GM19372 (cell line): ENCODE results near the gene HACD4.
"Not testable (repeated sequence)": the region's sequence is repeated elsewhere in the genome, so short reads cannot be mapped to it uniquely, and the experiment has no call there.

Experiments
- ATAC-seq: cut with Tn5 transposase; IDR thresholded peaks from one replicate; pipeline ENCODE4 v1.9.1; 2021; ENCODE audit warnings: mild to moderate bottlenecking, low read depth, moderate library complexity; ENCODE audit not compliant: unreplicated experiment

HACD4 gene

DNA sequence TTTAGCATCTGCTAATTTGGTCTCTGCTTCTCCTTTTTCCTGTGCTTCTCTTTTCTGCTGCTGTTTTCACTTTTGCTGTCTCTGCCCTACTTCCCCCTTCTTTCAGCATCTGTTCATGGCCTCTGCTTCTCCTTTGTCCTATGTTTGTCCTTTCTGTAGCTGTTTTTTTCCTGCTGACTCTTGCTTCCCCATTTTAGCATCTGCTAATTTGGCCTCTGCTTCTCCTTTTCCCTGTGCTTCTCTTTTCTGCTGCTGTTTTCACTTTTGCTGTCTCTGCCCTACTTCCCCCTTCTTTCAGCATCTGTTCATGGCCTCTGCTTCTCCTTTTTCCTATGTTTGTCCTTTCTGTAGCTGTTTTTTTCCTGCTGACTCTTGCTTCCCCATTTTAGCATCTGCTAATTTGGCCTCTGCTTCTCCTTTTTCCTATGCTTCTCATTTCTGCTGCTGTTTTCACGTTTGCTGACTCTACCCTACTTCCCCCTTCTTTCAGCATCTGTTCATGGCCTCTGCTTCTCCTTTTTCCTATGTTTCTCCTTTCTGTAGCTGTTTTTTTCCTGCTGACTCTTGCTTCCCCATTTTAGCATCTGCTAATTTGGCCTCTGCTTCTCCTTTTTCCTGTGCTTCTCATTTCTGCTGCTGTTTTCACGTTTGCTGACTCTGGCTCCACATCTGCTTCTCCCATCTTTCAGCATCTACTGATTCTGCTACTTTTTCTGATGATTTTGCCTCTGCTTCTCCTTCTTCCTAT is 57.1 kb downstream of the HACD4 start:
- not testable (repeated sequence) for ATAC-seq

DNA sequence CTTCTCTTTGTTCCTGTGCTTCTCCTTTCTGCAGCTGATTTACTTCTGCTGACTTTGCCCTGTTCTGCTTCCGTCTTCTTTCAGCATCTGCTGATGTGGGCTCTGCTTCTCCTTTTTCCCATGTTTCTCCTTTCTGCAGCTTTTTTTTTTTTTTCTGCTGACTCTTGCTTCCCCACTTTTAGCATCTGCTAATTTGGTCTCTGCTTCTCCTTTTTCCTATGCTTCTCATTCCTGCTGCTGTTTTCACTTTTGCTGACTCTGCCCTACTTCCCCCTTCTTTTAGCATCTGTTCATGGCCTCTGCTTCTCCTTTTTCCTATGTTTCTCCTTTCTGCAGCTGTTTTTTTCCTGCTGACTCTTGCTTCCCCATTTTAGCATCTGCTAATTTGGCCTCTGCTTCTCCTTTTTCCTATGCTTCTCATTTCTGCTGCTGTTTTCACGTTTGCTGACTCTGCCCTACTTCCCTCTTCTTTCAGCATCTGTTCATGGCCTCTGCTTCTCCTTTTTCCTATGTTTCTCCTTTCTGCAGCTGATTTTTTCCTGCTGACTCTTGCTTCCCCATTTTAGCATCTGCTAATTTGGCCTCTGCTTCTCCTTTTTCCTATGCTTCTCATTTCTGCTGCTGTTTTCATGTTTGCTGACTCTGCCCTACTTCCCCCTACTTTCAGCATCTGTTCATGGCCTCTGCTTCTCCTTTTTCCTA is 58.0 kb downstream of the HACD4 start:
- not testable (repeated sequence) for ATAC-seq

DNA sequence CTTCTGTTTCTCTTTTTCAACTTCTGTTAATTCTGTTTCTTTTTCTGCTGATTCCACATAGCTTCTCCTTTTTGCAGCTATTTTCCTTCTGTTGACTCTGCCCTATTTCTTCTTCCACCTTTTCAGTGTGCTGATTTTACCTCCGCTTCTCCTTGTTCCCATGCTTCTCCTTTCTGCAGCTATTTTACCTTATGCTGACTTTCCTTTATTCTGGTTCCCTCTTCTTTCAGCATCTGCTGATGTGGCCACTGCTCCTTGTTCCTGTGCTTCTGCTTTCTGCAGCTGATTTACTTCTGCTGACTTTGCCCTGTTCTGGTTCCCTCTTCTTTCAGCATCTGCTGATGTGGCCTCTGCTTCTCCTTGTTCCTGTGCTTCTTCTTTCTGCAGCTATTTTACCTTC is 58.8 kb downstream of the HACD4 start:
- ATAC-seq = no peak

DNA sequence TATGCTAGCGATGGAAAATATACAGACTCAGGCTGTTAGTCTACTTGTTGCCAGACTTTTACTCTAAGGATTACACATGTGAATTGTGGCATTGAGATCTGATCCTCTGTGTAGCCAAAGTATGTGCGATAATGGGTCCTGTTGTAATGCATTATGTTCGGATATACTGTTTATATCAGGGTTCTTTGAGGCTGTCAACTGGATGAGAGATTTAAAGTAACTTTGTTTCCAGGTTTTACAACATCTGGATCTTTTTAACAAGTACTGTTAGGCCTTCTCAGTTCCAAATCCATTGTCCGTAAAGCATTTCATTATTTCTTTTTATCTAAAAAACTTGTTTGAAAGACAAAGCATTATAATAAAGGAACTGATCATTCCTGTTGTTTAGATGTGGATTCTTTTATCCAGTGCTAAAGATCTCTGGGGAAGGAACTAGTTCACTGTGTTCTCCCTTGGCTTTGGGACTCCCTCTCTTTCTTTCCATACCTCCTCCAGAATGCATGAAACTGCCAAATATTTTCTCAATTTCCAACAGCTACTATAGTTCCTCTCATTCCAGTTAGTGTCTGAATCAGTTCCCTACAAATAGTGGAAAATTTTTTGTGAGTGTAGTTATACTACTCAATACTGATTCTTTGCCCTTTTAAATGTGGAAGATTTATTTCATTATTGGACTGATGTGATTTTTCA is 68.8 kb downstream of the HACD4 start:
- ATAC-seq = no peak

- no peak for ATAC-seq
Measured at GRCh38 chr9:20950707-20951106, 80.7 kb downstream of the HACD4 start.
